Gastroesophageal sphincter (tissue), 3 donors: Measurements from ENCODE around the gene GLT1D1.

Experiments used
- EP300 ChIP-seq: sonication (generic); formaldehyde crosslinking; IDR thresholded peaks from one replicate; pipeline ENCODE4 v1.6.1; 2017; ENCODE audit warnings: antibody characterized with exemption, mild to moderate bottlenecking
- POLR2A ChIP-seq, 2 donors: fragments of 450-650 bp; IDR thresholded peaks; one replicate each; pipeline ENCODE4 v1.6.1; 2017; ENCODE audit warnings: antibody characterized with exemption in 2 of 2, mild to moderate bottlenecking in 2 of 2, moderate library complexity in 1 of 2
- POLR2AphosphoS5 ChIP-seq: sonication (generic); formaldehyde crosslinking; IDR thresholded peaks from one replicate; pipeline ENCODE4 v1.6.1; 2017; ENCODE audit warnings: antibody characterized with exemption
- TF ChIP-seq, protein P1 (sequence below), 4 experiments: fragments of 200-600 bp in 2 of 4; fragments of 450-650 bp in 2 of 4; sonication (generic) in 1 of 4; IDR thresholded peaks; one replicate each; pipeline ENCODE4 v1.5.1; 2017 to 2019; ENCODE audit warnings: antibody characterized with exemption in 4 of 4, mild to moderate bottlenecking in 2 of 4, moderate library complexity in 2 of 4

DNA sequence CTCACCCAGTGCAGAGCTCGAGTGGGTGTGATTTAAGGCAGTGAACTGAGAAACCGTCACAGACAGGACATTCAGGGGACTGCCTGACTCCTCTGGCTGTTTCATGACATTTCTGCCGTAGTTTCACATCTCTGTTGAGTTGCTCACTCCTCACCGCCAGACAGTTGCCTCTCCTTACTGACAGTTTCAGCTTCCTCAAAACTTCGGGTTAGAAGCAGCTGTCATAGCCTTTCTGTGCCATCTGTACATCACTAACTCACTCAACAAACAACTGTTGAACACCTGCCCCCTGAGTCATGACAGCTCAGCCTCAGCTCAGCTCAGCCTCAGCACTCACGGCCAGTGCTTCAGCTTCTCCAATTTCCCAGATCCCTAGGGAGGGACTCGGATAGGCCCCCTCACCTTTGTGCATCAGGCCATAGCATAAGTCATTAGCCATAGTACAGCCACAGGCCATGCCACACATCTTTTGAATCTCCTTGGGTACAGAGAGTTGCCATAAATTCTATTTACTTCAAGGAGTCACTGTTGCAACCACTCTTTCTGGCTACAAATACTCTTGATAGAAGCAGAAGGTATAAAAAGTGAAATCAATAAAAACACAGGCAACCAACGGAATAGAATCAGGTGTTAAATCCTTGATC, 23.3 kb upstream of the GLT1D1 start:
- TF ChIP-seq EP300 (no peak), POLR2AphosphoS5 (no peak), POLR2A (IDR thresholded peaks at IDR 0.05) (no peak)
- TF ChIP-seq, protein P1, sequence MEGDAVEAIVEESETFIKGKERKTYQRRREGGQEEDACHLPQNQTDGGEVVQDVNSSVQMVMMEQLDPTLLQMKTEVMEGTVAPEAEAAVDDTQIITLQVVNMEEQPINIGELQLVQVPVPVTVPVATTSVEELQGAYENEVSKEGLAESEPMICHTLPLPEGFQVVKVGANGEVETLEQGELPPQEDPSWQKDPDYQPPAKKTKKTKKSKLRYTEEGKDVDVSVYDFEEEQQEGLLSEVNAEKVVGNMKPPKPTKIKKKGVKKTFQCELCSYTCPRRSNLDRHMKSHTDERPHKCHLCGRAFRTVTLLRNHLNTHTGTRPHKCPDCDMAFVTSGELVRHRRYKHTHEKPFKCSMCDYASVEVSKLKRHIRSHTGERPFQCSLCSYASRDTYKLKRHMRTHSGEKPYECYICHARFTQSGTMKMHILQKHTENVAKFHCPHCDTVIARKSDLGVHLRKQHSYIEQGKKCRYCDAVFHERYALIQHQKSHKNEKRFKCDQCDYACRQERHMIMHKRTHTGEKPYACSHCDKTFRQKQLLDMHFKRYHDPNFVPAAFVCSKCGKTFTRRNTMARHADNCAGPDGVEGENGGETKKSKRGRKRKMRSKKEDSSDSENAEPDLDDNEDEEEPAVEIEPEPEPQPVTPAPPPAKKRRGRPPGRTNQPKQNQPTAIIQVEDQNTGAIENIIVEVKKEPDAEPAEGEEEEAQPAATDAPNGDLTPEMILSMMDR (IDR thresholded peaks at IDR 0.05): no peak
